Peyer's patch (tissue), 4 donors: Measurements from ENCODE around the gene NRG4. TPM values are rescaled to one million over a fixed set of nuclear protein-coding genes. Genes with fewer than 3 reads are reported as not detected.
A peak's percentile ranks its signal among the peaks of the same experiment; 100 is the strongest.
"Not testable (repeated sequence)": the region's sequence is repeated elsewhere in the genome, so short reads cannot be mapped to it uniquely, and the experiment has no call there.

Experiments
- DNase-seq, 3 donors: peaks; one replicate each; pipeline ENCODE4 v3.0.0-alpha.2; 2017 to 2019
- H3K27ac ChIP-seq, 4 donors: fragments of 200-600 bp; sonication (generic); one replicate each; pipeline ENCODE4 v1.5.1; 2016 to 2019
- H3K27me3 ChIP-seq, 2 donors: fragments of 200-600 bp; sonication (generic); one replicate each; pipeline ENCODE4 v1.5.1; 2019
- H3K36me3 ChIP-seq, 3 donors: fragments of 200-600 bp; sonication (generic); one replicate each; pipeline ENCODE4 v1.5.1; 2016 to 2019
- H3K4me1 ChIP-seq, 4 donors: fragments of 200-600 bp; sonication (generic); one replicate each; pipeline ENCODE4 v1.5.1; 2016 to 2019
- H3K4me3 ChIP-seq, 4 donors: fragments of 200-600 bp; sonication (generic); 1 replicate in 3 of 4; 2 replicates in 1 of 4; pipeline ENCODE4 v1.5.1; 2016 to 2019; ENCODE audit warnings: mild to moderate bottlenecking in 1 of 4
- H3K9me3 ChIP-seq, 4 donors: fragments of 200-600 bp; sonication (generic); one replicate each; pipeline ENCODE4 v1.5.1; 2016 to 2019; ENCODE audit warnings: mild to moderate bottlenecking in 1 of 4
- CTCF ChIP-seq, 6 experiments: fragments of 450-650 bp in 4 of 6; fragments of 200-600 bp in 2 of 6; sonication (generic) in 1 of 6; IDR thresholded peaks; one replicate each; pipeline ENCODE4 v1.5.1; 2017 to 2019; ENCODE audit warnings: antibody characterized with exemption in 6 of 6, mild to moderate bottlenecking in 3 of 6, moderate library complexity in 1 of 6
- POLR2A ChIP-seq, 2 donors: fragments of 450-650 bp; IDR thresholded peaks; one replicate each; pipeline ENCODE4 v1.5.1; 2017; ENCODE audit warnings: antibody characterized with exemption in 2 of 2, mild to moderate bottlenecking in 2 of 2, moderate library complexity in 2 of 2
- total RNA-seq, 4 donors: library from RNA; depleted of rRNA; stranded (reverse); fragments of >200 nt; gene quantifications; one replicate each; pipeline ENCODE4 v1.1.0, GENCODE V29; 2016

NRG4 gene
- total RNA-seq, 4 donors from 2014 or later = not detected

- TF ChIP-seq POLR2A (IDR thresholded peaks at IDR 0.05) (no peak), CTCF (IDR thresholded peaks at IDR 0.05) (no peak)
- no peak for DNase-seq
- H3K27ac ChIP-seq = no peak overlapping the region
- H3K4me1 ChIP-seq = peaks cover 0 to 15% (median 0%) of the 10 kb centered on the region in 4 donors
- no peaks in the 10 kb centered on the region for H3K9me3 ChIP-seq
- H3K4me3 ChIP-seq = no peak overlapping the region
- H3K36me3 ChIP-seq = peaks cover 0 to 17% (median 0%) of the 10 kb centered on the region in 3 donors
- no peaks in the 10 kb centered on the region for H3K27me3 ChIP-seq
Measured at GRCh38 chr15:75920079-75920478, 92.1 kb downstream of the NRG4 start.

- Histone ChIP-seq H3K9me3 (no peaks in the 10 kb centered on the region), H3K27ac (no peak overlapping the region), H3K4me3 (no peak overlapping the region), H3K36me3 (peaks cover 0 to 35% (median 0%) of the 10 kb centered on the region in 3 donors), H3K27me3 (no peaks in the 10 kb centered on the region), H3K4me1 (peaks cover 0 to 15% (median 0%) of the 10 kb centered on the region in 4 donors)
- no peak for TF ChIP-seq POLR2A (IDR thresholded peaks at IDR 0.05)
- no peak for TF ChIP-seq CTCF (IDR thresholded peaks at IDR 0.05)
- no peak for DNase-seq
Measured at GRCh38 chr15:75918135-75918534, 94.1 kb downstream of the NRG4 start.

GRCh38 chr15:75916978-75917377 lies 95.2 kb downstream of the NRG4 start:
- no peaks in the 10 kb centered on the region for H3K27me3 ChIP-seq
- peaks cover 0 to 3% (median 0%) of the 10 kb centered on the region in 4 donors for H3K4me1 ChIP-seq
- peaks cover 0 to 36% (median 0%) of the 10 kb centered on the region in 3 donors for H3K36me3 ChIP-seq
- H3K27ac ChIP-seq = no peak overlapping the region
- TF ChIP-seq CTCF (IDR thresholded peaks at IDR 0.05) (no peak), POLR2A (IDR thresholded peaks at IDR 0.05) (no peak)
- DNase-seq = no peak
- H3K4me3 ChIP-seq = no peak overlapping the region
- no peaks in the 10 kb centered on the region for H3K9me3 ChIP-seq

- peaks cover 0 to 43% (median 0%) of the 10 kb centered on the region in 3 donors for H3K36me3 ChIP-seq
- H3K4me3 ChIP-seq, H3K9me3 ChIP-seq, H3K27ac ChIP-seq, H3K27me3 ChIP-seq, DNase-seq, H3K4me1 ChIP-seq: not testable (repeated sequence)
Measured at GRCh38 chr15:75910355-75910754, 101.9 kb downstream of the NRG4 start.

GRCh38 chr15:75905231-75905630 lies 107.0 kb downstream of the NRG4 start:
- H3K9me3 ChIP-seq = no peaks in the 10 kb centered on the region
- peaks cover 0 to 20% (median 0%) of the 10 kb centered on the region in 3 donors for H3K36me3 ChIP-seq
- no peak for DNase-seq
- H3K27ac ChIP-seq = no peak overlapping the region
- peak overlapping the region in 2 of 4 donors; percentile 18 to 77 for H3K4me3 ChIP-seq
- peaks cover 0 to 15% (median 0%) of the 10 kb centered on the region in 4 donors for H3K4me1 ChIP-seq
- H3K27me3 ChIP-seq = no peaks in the 10 kb centered on the region
- TF ChIP-seq CTCF (IDR thresholded peaks at IDR 0.05) (no peak), POLR2A (IDR thresholded peaks at IDR 0.05) (no peak)

- H3K27me3 ChIP-seq = no peaks in the 10 kb centered on the region
- peaks cover 0 to 15% (median 0%) of the 10 kb centered on the region in 4 donors for H3K4me1 ChIP-seq
- H3K36me3 ChIP-seq = peaks cover 0 to 16% (median 0%) of the 10 kb centered on the region in 3 donors
- H3K9me3 ChIP-seq = no peaks in the 10 kb centered on the region
- peak; percentile 89 to 96 (median 94) for DNase-seq
- TF ChIP-seq CTCF (IDR thresholded peaks at IDR 0.05) = no peak
- peak; percentile 67 to 68 for TF ChIP-seq POLR2A (IDR thresholded peaks at IDR 0.05)
- H3K4me3 ChIP-seq = peak within 1 kb of the TSS; percentile 77 to 90 (median 85)
- H3K27ac ChIP-seq = peak within 1 kb of the TSS; percentile 79 to 89 (median 80)
Measured at GRCh38 chr15:75903331-75904239, 108.6 kb downstream of the NRG4 start, which contains the start of gene FBXO22. Gene FBXO22, plus strand, starts transcription at chr15:75903878. Its CDS starts 86 bp downstream, at chr15:75903964.
